HG02571 (cell line): ENCODE results near the gene AFMID.

ENCODE experiments used
- ATAC-seq: cut with Tn5 transposase; IDR thresholded peaks from one replicate; pipeline ENCODE4 v1.9.1; 2021; ENCODE audit warnings: mild to moderate bottlenecking, moderate library complexity; ENCODE audit not compliant: unreplicated experiment

The AFMID gene

DNA sequence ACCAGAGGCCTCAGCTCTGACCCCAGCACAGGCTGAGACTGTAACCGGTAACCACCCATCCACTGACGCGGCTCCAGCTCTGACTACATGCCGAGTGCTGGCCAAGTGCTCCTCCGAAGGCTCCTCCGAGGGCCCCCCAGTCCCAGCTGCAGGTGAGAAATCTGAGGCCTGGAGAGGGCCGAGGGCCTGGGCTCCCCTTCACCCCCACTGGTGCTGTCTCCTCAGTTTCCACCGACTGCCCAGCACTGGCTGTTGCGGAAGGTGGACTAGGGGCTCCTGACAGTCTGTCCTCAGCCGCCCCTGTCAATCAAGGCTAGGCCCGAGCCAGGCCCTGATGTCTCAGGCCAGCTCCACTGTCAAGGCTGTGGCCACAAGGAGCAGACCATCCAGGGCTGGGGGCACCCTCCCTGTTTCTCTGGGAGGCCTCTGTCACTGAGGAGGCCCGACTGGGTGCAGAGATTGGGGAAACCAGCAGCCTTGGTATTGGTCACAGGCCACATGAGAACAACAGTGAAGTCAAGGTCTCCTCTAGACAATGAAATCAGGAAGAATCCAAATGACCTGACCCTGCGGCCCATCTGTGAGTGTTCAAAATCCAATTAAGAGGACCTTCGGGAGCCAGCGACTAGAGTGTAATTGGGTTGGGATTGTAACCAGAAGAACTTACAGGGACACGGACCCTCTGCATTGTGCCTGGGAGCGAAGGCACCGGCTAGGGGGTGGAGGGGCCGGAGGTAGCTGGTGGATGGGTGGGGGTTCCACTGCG, 49.4 kb downstream of the AFMID start:
- no peak for ATAC-seq

- ATAC-seq, result no peak
Observed at GRCh38 chr17:78237401-78238012, 50.3 kb downstream of the AFMID start.

DNA sequence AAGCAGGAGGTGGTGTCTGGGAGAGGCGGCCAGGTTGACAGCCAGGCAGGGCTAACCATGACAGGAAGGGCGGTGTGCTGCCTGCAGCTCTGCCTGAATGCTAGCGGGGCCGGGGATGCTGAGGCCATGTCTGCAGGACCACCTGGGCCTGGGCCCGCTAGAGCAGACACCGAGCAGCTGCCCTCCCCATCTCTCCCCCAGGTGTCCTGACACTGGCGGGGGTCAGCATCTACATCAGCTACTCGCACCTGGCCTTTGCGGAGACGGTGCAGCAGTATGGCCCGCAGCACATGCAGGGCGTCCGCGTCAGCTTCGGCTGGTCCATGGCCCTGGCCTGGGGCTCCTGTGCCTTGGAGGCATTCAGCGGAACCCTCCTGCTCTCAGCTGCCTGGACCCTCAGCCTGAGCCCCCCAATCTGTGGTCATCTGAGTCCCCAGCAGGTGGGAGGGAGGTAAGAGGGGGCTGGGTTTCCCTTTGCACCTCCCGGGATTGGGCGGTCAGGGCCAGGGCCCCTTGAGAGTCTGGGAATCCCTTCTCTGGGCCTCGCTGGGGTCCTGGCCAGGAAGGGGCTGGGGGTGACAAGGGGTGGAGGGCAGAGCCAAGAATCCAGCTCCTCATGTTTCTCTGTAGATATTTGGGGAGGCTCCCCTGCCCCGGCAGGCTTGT, 51.8 kb downstream of the AFMID start:
- no peak for ATAC-seq

GRCh38 chr17:78239489-78239931, 52.3 kb downstream of the AFMID start:
- ATAC-seq, result no peak

GRCh38 chr17:78240012-78240655, 53.0 kb downstream of the AFMID start:
- ATAC-seq, result no peak

DNA sequence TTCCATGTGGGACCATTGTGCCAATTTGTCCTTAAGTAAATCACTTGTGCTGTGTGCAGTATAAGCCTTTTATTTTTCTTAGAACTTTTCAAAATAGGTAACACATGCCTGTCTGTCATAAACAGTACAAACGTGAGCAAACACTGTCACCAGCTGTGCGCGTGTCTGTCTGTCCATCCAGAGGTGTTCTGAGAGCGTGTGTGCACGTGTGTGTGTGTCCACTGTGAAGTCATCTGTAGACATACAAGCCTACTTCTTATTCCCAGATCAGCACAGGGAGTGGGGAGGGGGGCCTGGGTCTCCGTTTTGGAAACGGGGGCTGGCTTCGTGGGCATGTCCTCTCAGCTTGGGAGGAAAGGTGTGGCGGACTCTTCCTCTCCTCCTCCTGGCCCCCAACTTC, 53.7 kb downstream of the AFMID start:
- no peak for ATAC-seq

GRCh38 chr17:78241277-78242023, 54.3 kb downstream of the AFMID start:
- no peak for ATAC-seq

GRCh38 chr17:78242024-78242742, 55.0 kb downstream of the AFMID start:
- no peak for ATAC-seq

- ATAC-seq, result no peak
Observed at GRCh38 chr17:78247304-78247703, 60.1 kb downstream of the AFMID start.

GRCh38 chr17:78248051-78248914, 61.1 kb downstream of the AFMID start:
- ATAC-seq, result no peak

GRCh38 chr17:78249074-78249817, 62.1 kb downstream of the AFMID start:
- no peak for ATAC-seq

GRCh38 chr17:78249818-78250806, 63.0 kb downstream of the AFMID start:
- ATAC-seq, result no peak

GRCh38 chr17:78250891-78251772, 64.0 kb downstream of the AFMID start:
- ATAC-seq, result peak; percentile 53

- no peak for ATAC-seq
Observed at GRCh38 chr17:78251773-78252103, 64.6 kb downstream of the AFMID start.

GRCh38 chr17:78252111-78252634, 65.0 kb downstream of the AFMID start:
- ATAC-seq, result no peak
